ENCODE data around the gene GPX6.

- TF ChIP-seq CTCF (IDR thresholded peaks at IDR 0.05): no peak
- TF ChIP-seq POLR2A (IDR thresholded peaks at IDR 0.05): no peak
Measured at GRCh38 chr6:28523241-28523622, 7.6 kb upstream of the GPX6 start.
